ENCODE results near the gene SLC25A33. TPM values are rescaled to one million over a fixed set of nuclear protein-coding genes. Genes with fewer than 3 reads are reported as not detected.

Gene SLC25A33
- total and polyA plus RNA-seq, 8 donors: 1.1 to 2.9 (median 1.6) TPM

DNA sequence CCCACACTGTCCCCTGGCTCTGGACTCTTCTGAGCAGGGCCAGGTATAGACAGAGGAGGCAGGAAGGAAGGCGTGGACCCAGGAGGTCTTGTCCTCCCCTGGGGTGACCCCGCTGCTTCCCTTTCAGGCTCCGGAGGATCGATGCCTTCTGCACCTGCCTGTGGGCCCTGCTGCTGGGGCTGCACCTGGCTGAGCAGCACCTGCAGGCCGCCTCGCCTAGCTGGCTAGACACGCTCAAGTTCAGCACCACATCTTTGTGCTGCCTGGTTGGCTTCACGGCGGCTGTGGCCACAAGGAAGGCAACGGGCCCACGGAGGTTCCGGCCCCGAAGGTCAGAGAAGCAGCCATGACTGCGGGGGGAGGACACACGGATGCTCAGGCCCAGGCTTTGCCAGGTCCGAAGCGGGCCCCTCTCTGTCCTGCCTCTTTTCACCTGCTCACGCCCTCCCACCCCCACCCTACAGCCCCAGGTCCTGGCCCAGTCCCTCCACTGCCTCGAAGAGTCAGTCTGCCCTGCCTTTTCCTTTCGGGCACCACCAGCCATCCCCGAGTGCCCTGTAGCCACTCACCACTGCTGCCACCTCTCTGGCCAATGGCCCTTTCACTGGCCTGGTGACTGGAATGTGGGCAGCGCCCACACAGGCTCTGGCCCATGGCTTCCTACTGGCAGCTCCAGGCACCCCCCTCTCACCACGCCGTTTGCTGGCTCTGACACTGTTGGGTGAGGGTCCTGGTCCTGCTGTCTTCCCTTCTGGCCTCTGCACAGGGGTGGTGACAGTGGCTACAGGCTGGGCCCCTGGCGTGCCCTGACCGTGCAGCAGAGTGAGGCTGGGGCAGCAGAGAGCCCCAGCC, 62.9 kb downstream of the SLC25A33 start:
- DNase-seq (peak in 1 of 6 donors; percentile 60), ATAC-seq (no peak), FAIRE-seq (no peak)
- H3K27me3 ChIP-seq: no peaks in the 10 kb centered on the region
- intact Hi-C loops (cut with DNase I): no loop called here
- TF ChIP-seq, protein P1, sequence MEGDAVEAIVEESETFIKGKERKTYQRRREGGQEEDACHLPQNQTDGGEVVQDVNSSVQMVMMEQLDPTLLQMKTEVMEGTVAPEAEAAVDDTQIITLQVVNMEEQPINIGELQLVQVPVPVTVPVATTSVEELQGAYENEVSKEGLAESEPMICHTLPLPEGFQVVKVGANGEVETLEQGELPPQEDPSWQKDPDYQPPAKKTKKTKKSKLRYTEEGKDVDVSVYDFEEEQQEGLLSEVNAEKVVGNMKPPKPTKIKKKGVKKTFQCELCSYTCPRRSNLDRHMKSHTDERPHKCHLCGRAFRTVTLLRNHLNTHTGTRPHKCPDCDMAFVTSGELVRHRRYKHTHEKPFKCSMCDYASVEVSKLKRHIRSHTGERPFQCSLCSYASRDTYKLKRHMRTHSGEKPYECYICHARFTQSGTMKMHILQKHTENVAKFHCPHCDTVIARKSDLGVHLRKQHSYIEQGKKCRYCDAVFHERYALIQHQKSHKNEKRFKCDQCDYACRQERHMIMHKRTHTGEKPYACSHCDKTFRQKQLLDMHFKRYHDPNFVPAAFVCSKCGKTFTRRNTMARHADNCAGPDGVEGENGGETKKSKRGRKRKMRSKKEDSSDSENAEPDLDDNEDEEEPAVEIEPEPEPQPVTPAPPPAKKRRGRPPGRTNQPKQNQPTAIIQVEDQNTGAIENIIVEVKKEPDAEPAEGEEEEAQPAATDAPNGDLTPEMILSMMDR (IDR thresholded peaks at IDR 0.05): no peak
- H3K4me3 ChIP-seq: no peak overlapping the region
- no peaks in the 10 kb centered on the region for H3K4me1 ChIP-seq
- 96 to 97% methylated on average over 26 of the region's 26 CpGs for WGBS, 2 donors
- H3K27ac ChIP-seq: no peak overlapping the region
- no peaks in the 10 kb centered on the region for H3K9me3 ChIP-seq
- H3K36me3 ChIP-seq: peaks cover 0 to 20% (median 9%) of the 10 kb centered on the region in 3 donors

DNA sequence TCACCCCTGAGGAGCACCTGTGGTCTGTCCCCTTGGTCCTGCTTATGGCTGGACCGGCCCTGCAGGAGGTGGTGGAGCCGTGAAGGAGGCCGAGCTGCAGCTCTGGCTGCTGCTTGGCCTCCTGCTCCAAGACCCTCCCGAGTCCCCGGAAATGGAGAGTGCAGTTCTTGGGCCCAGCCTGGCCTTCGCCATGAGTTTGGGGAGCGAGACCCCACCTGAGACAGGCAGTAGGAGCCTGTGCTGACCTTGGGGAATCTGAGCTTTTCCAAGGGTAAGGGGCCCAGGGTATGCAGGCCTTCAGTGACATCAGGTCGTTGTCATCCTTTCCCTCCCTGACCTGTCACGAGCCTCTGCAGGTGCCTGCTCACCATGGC, 63.5 kb downstream of the SLC25A33 start:
- H3K4me1 ChIP-seq: no peaks in the 10 kb centered on the region
- no peaks in the 10 kb centered on the region for H3K9me3 ChIP-seq
- DNase-seq: peak in 1 of 6 donors; percentile 52
- no peak overlapping the region for H3K4me3 ChIP-seq
- ATAC-seq: no peak
- peaks cover 0 to 20% (median 9%) of the 10 kb centered on the region in 3 donors for H3K36me3 ChIP-seq
- no peak overlapping the region for H3K27ac ChIP-seq
- no peaks in the 10 kb centered on the region for H3K27me3 ChIP-seq
- intact Hi-C loops (cut with DNase I): no loop called here
- WGBS, 2 donors: 94 to 98% methylated on average over 9 of the region's 9 CpGs
- FAIRE-seq: no peak
- TF ChIP-seq, protein P1 (IDR thresholded peaks at IDR 0.05): no peak

DNA sequence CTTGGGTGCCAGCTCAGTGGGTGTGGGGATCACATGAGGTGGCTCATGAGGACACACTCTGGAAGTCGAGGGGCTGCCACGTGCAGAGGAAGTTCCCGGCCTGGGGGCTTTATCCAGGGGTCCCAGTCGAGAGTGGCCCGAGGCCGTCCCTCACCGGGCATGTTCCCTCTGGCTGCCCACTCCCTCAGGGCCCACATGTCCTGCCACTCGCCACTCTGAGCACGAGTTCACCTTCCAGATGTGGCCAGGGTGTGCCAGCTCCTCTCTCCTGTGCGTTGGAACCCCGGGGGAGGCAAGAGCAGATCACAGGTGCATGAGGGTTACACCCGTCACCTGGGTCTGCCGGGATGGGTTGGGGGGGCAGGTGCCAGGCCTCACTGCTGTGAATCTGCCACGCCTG, 64.0 kb downstream of the SLC25A33 start:
- TF ChIP-seq, protein P1 (IDR thresholded peaks at IDR 0.05): no peak
- no peak overlapping the region for H3K27ac ChIP-seq
- 91% methylated on average over 14 of the region's 14 CpGs for WGBS, 2 donors
- intact Hi-C loops (cut with DNase I): no loop called here
- peaks cover 0 to 20% (median 9%) of the 10 kb centered on the region in 3 donors for H3K36me3 ChIP-seq
- no peaks in the 10 kb centered on the region for H3K4me1 ChIP-seq
- DNase-seq (peak in 1 of 6 donors; percentile 55), ATAC-seq (no peak), FAIRE-seq (no peak)
- no peaks in the 10 kb centered on the region for H3K9me3 ChIP-seq
- H3K27me3 ChIP-seq: no peaks in the 10 kb centered on the region
- no peak overlapping the region for H3K4me3 ChIP-seq

DNA sequence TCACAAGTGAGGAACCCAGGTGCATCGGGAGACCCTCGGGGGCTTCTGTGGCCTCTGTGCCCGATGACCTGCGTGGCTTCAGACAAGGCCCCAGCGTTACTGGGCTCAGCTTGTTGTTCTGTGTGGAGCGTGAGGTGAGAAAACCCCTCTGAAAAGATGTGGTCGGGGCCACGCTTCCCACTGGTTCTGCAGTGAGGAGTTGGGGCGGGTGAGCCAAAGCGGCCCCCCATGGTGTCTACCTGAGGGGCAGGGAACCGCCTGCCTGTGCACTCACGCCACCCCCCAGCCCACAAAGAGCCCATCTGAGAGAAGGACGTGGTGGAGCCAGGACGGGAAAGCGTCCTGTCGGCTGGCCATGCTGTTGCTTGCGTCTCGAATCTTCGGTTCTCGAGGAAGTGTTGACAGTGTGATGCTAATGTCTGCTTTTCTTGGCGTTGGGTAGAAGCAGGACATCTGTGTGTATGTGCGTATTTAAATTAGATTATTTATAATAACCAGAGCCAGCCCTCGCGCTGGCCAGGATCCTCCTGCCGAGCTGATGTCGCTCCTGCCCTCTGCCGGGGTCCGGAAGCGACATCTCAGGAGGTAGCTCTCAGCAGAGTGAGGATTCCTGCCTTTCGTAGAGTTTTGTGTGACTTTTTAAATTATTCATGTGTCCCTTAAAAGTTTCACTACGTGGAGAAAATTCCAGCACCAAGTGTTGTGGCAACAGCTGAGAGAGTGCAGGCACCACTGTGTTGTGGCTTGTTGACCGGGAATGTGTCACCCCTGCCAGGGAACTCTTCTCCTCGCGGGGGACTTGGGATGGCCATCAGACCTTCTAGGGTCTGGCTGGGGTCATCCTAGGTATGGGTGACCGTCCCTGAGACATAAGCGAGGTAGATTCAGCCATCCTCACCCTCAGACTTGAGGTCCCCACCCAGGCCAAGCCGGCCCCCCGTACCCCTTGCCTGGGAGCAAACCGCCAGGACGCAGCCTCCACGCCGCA, 64.8 kb downstream of the SLC25A33 start:
- no peaks in the 10 kb centered on the region for H3K9me3 ChIP-seq
- intact Hi-C loops (cut with DNase I): no loop called here

More for the DNA sequence above, 64.8 kb downstream of the SLC25A33 start:
- H3K4me1 ChIP-seq: no peaks in the 10 kb centered on the region
- peaks cover 0 to 20% (median 9%) of the 10 kb centered on the region in 3 donors for H3K36me3 ChIP-seq
- 91 to 92% methylated on average over 42 of the region's 42 CpGs for WGBS, 2 donors
- H3K27ac ChIP-seq: no peak overlapping the region
- no peak overlapping the region for H3K4me3 ChIP-seq
- FAIRE-seq: no peak
- ATAC-seq: no peak
- peak in 1 of 6 donors; percentile 38 for DNase-seq
- TF ChIP-seq, protein P1 (IDR thresholded peaks at IDR 0.05): no peak
- H3K27me3 ChIP-seq: no peaks in the 10 kb centered on the region
